GM12873 (cell line): ENCODE data around the gene EPHB1.

Source experiments
- CTCF ChIP-seq: IDR thresholded peaks from 2 replicates; pipeline ENCODE4 v1.5.1; 2012; ENCODE audit warnings: low read depth, mild to moderate bottlenecking, moderate library complexity, low read length, control low read depth; ENCODE audit not compliant: insufficient read depth; ENCODE audit errors: missing control alignments

The EPHB1 gene

GRCh38 chr3:135165260-135165659 lies 370.2 kb downstream of the EPHB1 start:
- no peak for TF ChIP-seq CTCF

- TF ChIP-seq CTCF, result no peak
Measured at GRCh38 chr3:135166266-135166825, 371.3 kb downstream of the EPHB1 start.

GRCh38 chr3:135168822-135169221 lies 373.8 kb downstream of the EPHB1 start:
- no peak for TF ChIP-seq CTCF

- TF ChIP-seq CTCF, result no peak
Measured at GRCh38 chr3:135169651-135170050, 374.6 kb downstream of the EPHB1 start.

- TF ChIP-seq CTCF, result no peak
Measured at GRCh38 chr3:135170732-135171131, 375.7 kb downstream of the EPHB1 start.

- no peak for TF ChIP-seq CTCF
Measured at GRCh38 chr3:135172191-135172869, 377.3 kb downstream of the EPHB1 start.

- TF ChIP-seq CTCF, result no peak
Measured at GRCh38 chr3:135175728-135176277, 380.7 kb downstream of the EPHB1 start.
